Posterior vena cava (tissue), 2 donors: Measurements from ENCODE around the gene USP34. TPM values are rescaled to one million over a fixed set of nuclear protein-coding genes. Genes with fewer than 3 reads are reported as not detected.
"Not testable (repeated sequence)": the region's sequence is repeated elsewhere in the genome, so short reads cannot be mapped to it uniquely, and the experiment has no call there.

Experiments used
- DNase-seq: peaks from one replicate; pipeline ENCODE4 v3.0.0-alpha.2; 2020; ENCODE audit warnings: low spot score
- intact Hi-C, 2 donors: fragments of 100-400 bp; cut with DNase I; formaldehyde crosslinking; loops; one replicate each; pipeline versions ENCODE4 v1.14.1 to v1.14.2; 2022 to 2023
- total RNA-seq, 2 donors: library from RNA; stranded (reverse); fragmentation: NEBNext Ultra II Directional; extraction: Animal tissue kit (Norgen Biotek cat#: 25700); gene quantifications; one replicate each; pipeline ENCODE4 v1.2.1, GENCODE V29; 2021
- donor health status: DM: yes; HTN: yes; CAD: no.
- donor health status: DM: yes; HTN: yes; CAD: no.

USP34 gene
- total RNA-seq, 2 donors from 2014 or later, result 87.4 to 125 TPM

DNA sequence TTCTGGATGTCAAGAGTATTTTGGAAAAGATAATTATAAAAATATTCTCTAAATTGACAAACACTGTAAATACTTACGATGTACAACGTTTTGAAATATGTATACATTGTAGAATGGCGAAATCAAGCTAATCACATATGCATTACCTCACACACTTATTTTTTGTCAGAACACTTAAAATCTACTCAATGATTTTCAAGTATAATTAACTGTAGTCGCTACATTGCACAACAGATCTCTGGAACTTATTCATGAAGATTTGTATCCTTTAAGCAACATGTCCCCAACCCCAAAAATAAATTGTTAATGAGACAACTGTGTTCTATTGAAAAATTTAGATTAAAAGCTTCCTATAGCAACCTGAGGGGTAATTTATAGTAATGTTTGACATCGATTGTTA lies 249.1 kb downstream of the USP34 start:
- intact Hi-C loops, result loop anchor here in 1 of 2 donors (5.0 kb wide), 1 partner anchor 370 kb away; no protein-coding TSS in a partner anchor

GRCh38 chr2:61220768-61221167 lies 250.1 kb downstream of the USP34 start:
- intact Hi-C loops, result loop anchor here in 1 of 2 donors (5.0 kb wide), 1 partner anchor 368 kb away; no protein-coding TSS in a partner anchor
- DNase-seq, result no peak

More for the DNA sequence above, 249.1 kb downstream of the USP34 start:
- DNase-seq, result no peak

GRCh38 chr2:61218817-61219170 lies 252.1 kb downstream of the USP34 start:
- intact Hi-C loops, result loop anchor here in 1 of 2 donors (10.0 kb wide), 1 partner anchor 1794 kb away; no protein-coding TSS in a partner anchor
- no peak for DNase-seq

DNA sequence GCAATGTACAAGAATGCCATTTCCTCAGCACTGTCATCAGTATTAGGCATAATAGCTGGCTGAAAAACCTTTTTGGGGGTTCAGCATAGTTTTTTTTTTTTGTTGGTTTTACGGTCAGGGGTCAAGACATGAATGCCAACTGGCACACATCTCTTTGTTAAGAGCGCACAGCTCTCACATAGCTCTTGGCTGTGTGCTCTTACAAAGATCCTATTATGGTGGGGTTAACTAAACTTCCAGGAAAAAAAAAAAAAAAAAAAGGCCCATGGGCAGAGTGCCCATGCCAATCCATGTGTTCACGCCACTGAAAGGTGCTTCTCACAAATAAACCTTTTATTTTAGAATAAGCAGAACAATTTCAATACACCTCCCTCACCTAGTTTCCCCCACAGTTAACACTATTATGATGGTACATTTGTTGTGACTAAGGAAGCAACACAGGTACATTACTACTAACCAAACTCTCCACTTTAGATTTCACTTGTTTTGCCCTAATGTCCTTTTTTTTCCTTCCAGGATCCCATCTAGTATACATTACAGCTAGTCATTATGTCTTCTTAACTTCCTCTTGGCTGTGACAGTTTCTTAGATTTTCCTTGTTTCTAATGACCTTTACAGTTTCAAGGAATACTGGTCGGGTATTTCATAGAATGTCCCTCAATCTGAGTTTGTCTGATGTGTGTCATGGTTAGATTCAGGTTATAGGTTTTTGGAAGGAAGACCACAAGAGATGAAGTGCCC lies 252.6 kb downstream of the USP34 start:
- no peak for DNase-seq
- intact Hi-C loops, result loop anchor here in 1 of 2 donors (10.0 kb wide), 1 partner anchor 1793 kb away; no protein-coding TSS in a partner anchor

- intact Hi-C loops, result loop anchor here in 1 of 2 donors (10.0 kb wide), 1 partner anchor 1789 kb away; no protein-coding TSS in a partner anchor
- no peak for DNase-seq
Observed at GRCh38 chr2:61214171-61214570, 256.7 kb downstream of the USP34 start.

- intact Hi-C loops, result loop anchor here in 1 of 2 donors (10.0 kb wide), 1 partner anchor 1786 kb away; no protein-coding TSS in a partner anchor
- no peak for DNase-seq
Observed at GRCh38 chr2:61210332-61210981, 260.4 kb downstream of the USP34 start.

DNA sequence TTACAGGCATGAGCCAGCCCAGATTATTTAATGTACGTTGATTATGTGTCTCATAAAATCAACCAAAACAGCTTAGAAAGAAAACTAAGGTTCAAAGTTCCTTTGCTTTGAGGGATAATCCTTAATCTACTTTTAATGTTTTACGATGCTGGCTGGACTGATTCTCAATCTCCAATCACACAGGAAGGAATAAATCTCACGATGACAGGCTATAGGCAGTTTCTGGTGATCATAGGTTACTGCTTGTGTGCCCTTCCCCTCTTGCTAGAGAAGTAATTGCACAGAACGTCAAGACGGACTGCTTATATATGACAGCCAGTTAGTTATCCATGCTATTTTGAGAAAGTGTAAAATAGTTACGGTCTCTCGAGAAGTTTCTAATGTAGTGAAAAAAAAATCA lies 265.8 kb downstream of the USP34 start:
- DNase-seq, result no peak
- intact Hi-C loops, result no loop called here

GRCh38 chr2:61196671-61197070 lies 274.2 kb downstream of the USP34 start:
- DNase-seq, result no peak
- intact Hi-C loops, result no loop called here

DNA sequence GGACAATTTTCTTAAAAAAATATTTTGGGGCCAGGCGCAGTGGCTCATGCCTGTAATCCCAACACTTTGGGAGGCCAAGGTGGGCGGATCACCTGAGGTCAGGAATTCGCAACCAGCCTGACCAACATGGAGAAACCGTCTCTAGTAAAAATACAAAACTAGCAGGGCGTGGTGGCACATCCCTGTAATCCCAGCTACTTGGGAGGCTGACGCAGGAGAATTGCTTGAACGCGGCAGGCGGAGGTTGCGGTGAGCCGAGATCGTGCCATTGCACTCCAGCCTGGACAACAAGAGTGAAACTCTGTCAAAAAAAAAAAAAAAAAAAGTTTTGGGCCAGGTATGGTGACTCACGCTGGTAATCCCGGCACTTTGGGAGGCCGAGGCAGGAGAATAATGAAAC lies 276.2 kb downstream of the USP34 start:
- intact Hi-C loops, result not testable (repeated sequence)

GRCh38 chr2:61193670-61194561 lies 277.0 kb downstream of the USP34 start:
- intact Hi-C loops, result no loop called here
- no peak for DNase-seq

More for the DNA sequence above, 276.2 kb downstream of the USP34 start:
- not testable (repeated sequence) for DNase-seq

GRCh38 chr2:61187085-61187484 lies 283.8 kb downstream of the USP34 start:
- DNase-seq, result no peak
- intact Hi-C loops, result loop anchor here in 1 of 2 donors (10.0 kb wide), 1 partner anchor 288 kb away; the partner anchor contains the start of gene USP34

DNA sequence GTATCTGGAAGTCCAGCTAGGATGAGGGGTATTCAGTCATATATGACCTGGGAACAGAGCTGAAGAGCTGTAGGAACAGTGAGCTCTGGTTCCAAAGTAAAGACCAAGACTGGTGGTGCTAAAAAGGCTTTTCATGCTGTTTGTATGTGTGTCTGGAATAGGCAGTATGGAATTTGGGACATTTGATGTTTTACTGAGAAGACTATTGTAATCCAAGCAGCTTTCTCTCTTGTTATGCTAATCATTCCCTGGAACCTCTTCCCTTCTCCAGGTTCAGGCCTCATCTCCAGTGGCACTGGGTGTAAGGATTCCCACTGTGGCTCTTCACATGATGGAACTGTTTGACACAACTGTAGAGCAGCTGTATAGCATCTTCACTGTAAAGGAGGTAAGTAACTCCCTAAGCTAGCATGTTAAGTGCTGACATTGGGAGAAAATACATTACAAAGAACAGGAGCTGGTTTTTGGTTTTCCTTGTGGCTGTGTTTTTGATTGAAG lies 285.6 kb downstream of the USP34 start:
- intact Hi-C loops, result loop anchor here in 1 of 2 donors (10.0 kb wide), 1 partner anchor 290 kb away; the partner anchor contains the start of gene USP34
- no peak for DNase-seq

GRCh38 chr2:61184263-61184662 lies 286.6 kb downstream of the USP34 start:
- DNase-seq, result no peak
- intact Hi-C loops, result loop anchor here in 1 of 2 donors (10.0 kb wide), 1 partner anchor 291 kb away; the partner anchor contains the start of gene USP34

GRCh38 chr2:61183795-61184194 lies 287.1 kb downstream of the USP34 start:
- no peak for DNase-seq
- intact Hi-C loops, result loop anchor here in 1 of 2 donors (10.0 kb wide), 1 partner anchor 291 kb away; the partner anchor contains the start of gene USP34

DNA sequence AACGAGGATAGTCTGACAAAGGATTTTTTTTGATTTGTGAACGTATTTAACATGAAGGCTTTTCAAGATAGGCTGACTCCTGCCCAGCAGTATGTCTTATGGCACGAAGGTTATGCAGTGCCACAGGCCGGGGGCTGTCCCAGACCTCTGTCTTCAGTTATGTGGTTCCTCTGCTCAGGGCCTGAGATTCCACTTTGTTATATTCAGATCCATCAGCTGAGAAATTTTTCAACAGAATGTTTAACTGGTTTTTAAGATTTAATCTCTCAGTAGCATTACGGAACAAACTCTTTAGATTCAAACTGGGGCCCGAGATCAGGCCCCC lies 288.9 kb downstream of the USP34 start:
- no peak for DNase-seq
- intact Hi-C loops, result loop anchor here in 1 of 2 donors (10.0 kb wide), 1 partner anchor 293 kb away; the partner anchor contains the start of gene USP34

GRCh38 chr2:61181382-61182058 lies 289.4 kb downstream of the USP34 start:
- intact Hi-C loops, result loop anchor here in 1 of 2 donors (10.0 kb wide), 1 partner anchor 293 kb away; the partner anchor contains the start of gene USP34
- DNase-seq, result no peak

- intact Hi-C loops, result loop anchor here in 1 of 2 donors (10.0 kb wide), 1 partner anchor 294 kb away; the partner anchor contains the start of gene USP34
- no peak for DNase-seq
Observed at GRCh38 chr2:61180686-61181085, 290.2 kb downstream of the USP34 start.
